ENCODE data around the gene SPRED2.

The SPRED2 gene

DNA sequence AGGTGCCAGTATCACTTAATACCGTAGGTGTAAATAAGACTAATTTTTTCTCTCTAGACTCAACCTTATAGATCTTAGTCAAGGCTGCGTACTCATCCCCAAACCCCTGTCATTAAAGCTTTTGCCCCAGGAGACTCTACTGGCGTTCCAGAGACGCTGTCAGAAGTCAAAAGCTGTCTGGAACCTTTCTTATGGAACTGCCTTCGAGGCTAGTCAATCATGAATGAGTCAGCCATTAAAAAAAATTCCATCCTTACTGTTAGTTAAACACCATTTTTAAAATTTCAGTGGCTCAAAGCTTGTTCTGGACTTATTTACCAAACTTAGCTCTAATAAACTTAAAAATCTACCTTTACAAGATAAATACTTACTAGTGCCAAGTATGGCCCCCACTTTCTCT, 52.1 kb downstream of the SPRED2 start:
- POLR2A ChIA-PET: no interaction called here
- CTCF ChIA-PET: no interaction called here
- TF ChIP-seq LEF1 (IDR thresholded peaks at IDR 0.05; ENCODE audit: borderline replicate concordance) (no peak), NFRKB (IDR thresholded peaks at IDR 0.05) (no peak), BHLHE40 (IDR thresholded peaks at IDR 0.05; ENCODE audit: borderline replicate concordance) (no peak), FOXM1 (IDR thresholded peaks at IDR 0.05; ENCODE audit: borderline replicate concordance) (no peak), TARDBP (IDR thresholded peaks at IDR 0.05) (no peak), ARNT (IDR thresholded peaks at IDR 0.05) (no peak)
- no peak for DNase-seq (ENCODE audit: extremely low spot score)

DNA sequence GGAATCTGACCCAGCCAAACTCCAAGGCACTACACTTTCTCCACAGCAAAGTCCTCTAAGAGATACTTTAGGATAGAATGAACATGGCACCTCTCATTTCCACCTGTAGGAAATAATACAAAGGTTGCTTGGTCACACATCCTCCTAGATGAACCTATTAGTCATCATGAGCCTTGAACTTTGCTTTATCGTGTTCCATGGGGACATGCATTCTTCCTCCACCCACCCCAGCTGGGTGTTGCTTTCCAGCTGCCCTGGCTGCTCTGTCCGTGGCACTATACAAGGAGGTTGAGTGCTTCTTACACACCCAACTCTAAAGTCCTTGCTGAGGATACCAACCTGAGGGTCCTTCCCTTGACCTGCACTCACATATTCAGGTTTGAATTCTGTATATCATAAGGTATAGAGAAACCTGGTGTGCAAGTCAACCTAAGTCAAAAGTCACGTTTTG, 52.7 kb downstream of the SPRED2 start:
- no peak for DNase-seq (ENCODE audit: extremely low spot score)
- POLR2A ChIA-PET: no interaction called here
- CTCF ChIA-PET: no interaction called here
- TF ChIP-seq NFRKB (IDR thresholded peaks at IDR 0.05) (no peak), SP1 (IDR thresholded peaks at IDR 0.05) (no peak), CTBP1 (IDR thresholded peaks at IDR 0.05; ENCODE audit: borderline replicate concordance) (no peak), ARNT (IDR thresholded peaks at IDR 0.05) (no peak), ELF4 (IDR thresholded peaks at IDR 0.05) (no peak), FOXA1 (IDR thresholded peaks at IDR 0.05) (no peak), L3MBTL2 (conservative IDR thresholded peaks at IDR 0.05) (no peak), FOXM1 (IDR thresholded peaks at IDR 0.05; ENCODE audit: borderline replicate concordance) (no peak), FOXK2 (IDR thresholded peaks at IDR 0.05) (no peak), BHLHE40 (IDR thresholded peaks at IDR 0.05; ENCODE audit: borderline replicate concordance) (no peak), TARDBP (IDR thresholded peaks at IDR 0.05) (no peak), HDGF (IDR thresholded peaks at IDR 0.05; ENCODE audit: borderline replicate concordance) (no peak), SUZ12 (IDR thresholded peaks at IDR 0.05) (no peak), ZNF384 (IDR thresholded peaks at IDR 0.05) (no peak), LEF1 (IDR thresholded peaks at IDR 0.05; ENCODE audit: borderline replicate concordance) (no peak)
- TF ChIP-seq, protein P1, sequence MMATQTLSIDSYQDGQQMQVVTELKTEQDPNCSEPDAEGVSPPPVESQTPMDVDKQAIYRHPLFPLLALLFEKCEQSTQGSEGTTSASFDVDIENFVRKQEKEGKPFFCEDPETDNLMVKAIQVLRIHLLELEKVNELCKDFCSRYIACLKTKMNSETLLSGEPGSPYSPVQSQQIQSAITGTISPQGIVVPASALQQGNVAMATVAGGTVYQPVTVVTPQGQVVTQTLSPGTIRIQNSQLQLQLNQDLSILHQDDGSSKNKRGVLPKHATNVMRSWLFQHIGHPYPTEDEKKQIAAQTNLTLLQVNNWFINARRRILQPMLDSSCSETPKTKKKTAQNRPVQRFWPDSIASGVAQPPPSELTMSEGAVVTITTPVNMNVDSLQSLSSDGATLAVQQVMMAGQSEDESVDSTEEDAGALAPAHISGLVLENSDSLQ (IDR thresholded peaks at IDR 0.05): no peak

DNA sequence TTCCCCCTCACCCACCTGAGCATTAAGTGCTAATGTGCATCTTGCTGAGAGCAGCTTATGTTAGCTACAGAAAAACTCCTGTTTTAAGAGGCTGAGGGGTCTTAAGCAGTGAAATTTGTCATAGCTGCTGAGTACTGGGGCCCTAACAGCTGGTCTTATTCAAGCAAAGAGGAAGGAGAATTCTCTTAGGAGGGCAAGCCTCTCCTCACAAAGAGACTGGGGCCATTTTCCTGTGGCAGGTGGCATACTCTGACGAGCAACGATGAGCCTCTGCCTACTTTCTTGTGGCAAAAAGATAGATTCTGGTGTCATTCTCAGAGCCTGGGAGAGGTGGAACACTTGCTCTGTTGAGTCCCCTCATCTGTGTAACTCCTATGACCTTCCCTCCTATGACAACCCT, 53.2 kb downstream of the SPRED2 start:
- ChIA-PET CTCF (interaction anchor here (0.6 kb wide), 1 partner anchor 114 kb away, joined by 3 read pairs; no protein-coding TSS in a partner anchor), POLR2A (no interaction called here)
- DNase-seq (ENCODE audit: extremely low spot score): no peak
- TF ChIP-seq FOXA1 (IDR thresholded peaks at IDR 0.05): no peak
- TF ChIP-seq L3MBTL2 (conservative IDR thresholded peaks at IDR 0.05): no peak
- no peak for TF ChIP-seq TARDBP (IDR thresholded peaks at IDR 0.05)
- TF ChIP-seq, protein P1 (IDR thresholded peaks at IDR 0.05): no peak
- TF ChIP-seq ARNT (IDR thresholded peaks at IDR 0.05): no peak
- no peak for TF ChIP-seq SP1 (IDR thresholded peaks at IDR 0.05)
- no peak for TF ChIP-seq CTBP1 (IDR thresholded peaks at IDR 0.05; ENCODE audit: borderline replicate concordance)
- TF ChIP-seq BHLHE40 (IDR thresholded peaks at IDR 0.05; ENCODE audit: borderline replicate concordance): no peak
- TF ChIP-seq NFRKB (IDR thresholded peaks at IDR 0.05): no peak
- no peak for TF ChIP-seq HDGF (IDR thresholded peaks at IDR 0.05; ENCODE audit: borderline replicate concordance)
- TF ChIP-seq LEF1 (IDR thresholded peaks at IDR 0.05; ENCODE audit: borderline replicate concordance): no peak
- no peak for TF ChIP-seq FOXM1 (IDR thresholded peaks at IDR 0.05; ENCODE audit: borderline replicate concordance)
- TF ChIP-seq ZNF384 (IDR thresholded peaks at IDR 0.05): no peak

DNA sequence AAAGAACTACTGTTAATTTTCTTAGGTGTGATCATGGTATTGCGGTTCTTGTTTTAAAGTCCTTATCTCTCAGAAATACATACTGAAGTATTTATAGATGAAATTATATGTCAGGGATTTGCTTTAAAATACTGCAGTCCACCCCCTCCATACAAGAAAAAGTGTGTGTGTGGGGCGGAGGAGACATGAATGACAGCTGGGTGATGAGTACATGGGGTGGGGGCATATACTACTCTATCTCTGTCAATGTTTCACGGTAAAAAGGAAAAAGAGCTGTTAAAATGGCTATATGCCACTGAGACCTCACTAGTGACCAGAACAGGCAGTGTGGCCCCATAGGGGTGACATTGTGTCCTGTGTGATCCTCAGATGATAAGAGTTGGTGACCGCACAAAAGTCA, 54.1 kb downstream of the SPRED2 start:
- ChIA-PET CTCF (no interaction called here), POLR2A (no interaction called here)
- no peak for DNase-seq (ENCODE audit: extremely low spot score)
- TF ChIP-seq, protein P1 (IDR thresholded peaks at IDR 0.05): no peak
- TF ChIP-seq SUZ12 (IDR thresholded peaks at IDR 0.05): no peak
- TF ChIP-seq ZNF384 (IDR thresholded peaks at IDR 0.05): no peak
- TF ChIP-seq BHLHE40 (IDR thresholded peaks at IDR 0.05; ENCODE audit: borderline replicate concordance): no peak
- no peak for TF ChIP-seq FOXK2 (IDR thresholded peaks at IDR 0.05)
- TF ChIP-seq NFRKB (IDR thresholded peaks at IDR 0.05): no peak
- TF ChIP-seq HDGF (IDR thresholded peaks at IDR 0.05; ENCODE audit: borderline replicate concordance): no peak

DNA sequence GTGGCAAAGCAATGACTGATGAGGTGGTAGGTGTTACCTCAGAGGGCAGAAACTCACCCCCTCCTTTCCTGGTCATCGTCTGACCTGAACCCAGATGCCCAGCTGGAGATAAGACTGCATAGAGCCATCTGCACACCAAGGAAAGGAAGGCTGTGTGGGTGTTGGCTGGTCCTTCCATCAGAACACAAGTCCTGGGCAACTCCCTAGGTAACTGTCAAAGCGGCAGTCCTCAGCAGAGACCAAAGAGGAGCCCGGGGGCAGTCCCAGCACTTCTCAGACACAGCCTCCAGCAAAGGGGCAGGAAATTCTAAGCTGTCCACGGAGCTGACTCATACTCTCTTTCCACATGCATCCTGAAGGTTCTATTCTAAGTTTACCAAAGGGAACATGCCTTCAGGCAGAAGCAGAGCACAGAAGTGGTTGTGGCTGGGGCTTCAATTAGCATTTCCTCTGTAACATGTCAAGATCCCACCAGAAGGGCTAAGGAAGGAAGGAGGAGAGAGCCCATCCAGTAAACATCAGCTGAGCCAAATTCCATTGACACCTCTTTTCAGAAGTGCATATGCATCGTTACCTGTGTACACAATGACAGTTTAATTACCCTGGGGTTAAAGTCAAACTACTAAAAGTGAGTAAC, 54.7 kb downstream of the SPRED2 start:
- DNase-seq (ENCODE audit: extremely low spot score): no peak
- ChIA-PET POLR2A (no interaction called here), CTCF (no interaction called here)
- TF ChIP-seq HDGF (IDR thresholded peaks at IDR 0.05; ENCODE audit: borderline replicate concordance) (no peak), BHLHE40 (IDR thresholded peaks at IDR 0.05; ENCODE audit: borderline replicate concordance) (no peak), ARNT (IDR thresholded peaks at IDR 0.05) (no peak), ELF4 (IDR thresholded peaks at IDR 0.05) (no peak), NFRKB (IDR thresholded peaks at IDR 0.05) (no peak), SUZ12 (IDR thresholded peaks at IDR 0.05) (no peak), FOXM1 (IDR thresholded peaks at IDR 0.05; ENCODE audit: borderline replicate concordance) (no peak), FOXK2 (IDR thresholded peaks at IDR 0.05) (no peak), ZNF384 (IDR thresholded peaks at IDR 0.05) (no peak)

DNA sequence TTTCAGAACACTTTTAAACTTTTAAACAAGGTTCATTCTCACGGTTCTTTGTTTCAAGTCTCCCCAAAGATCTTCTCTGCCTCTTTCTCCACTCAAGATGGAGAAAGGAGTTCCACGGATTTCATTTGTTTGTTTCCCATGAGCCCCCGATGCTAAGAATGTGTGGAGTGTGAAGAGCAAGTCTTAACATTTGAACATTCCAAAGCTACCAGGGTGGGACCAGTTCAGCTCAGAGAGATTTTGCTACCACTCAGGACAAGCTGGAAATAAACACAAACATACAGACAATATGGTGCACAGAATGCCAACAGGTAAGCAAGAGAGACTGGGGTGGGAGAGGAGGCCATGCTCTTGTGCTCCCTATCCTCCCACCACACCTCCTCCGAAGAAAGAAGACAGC, 56.7 kb downstream of the SPRED2 start:
- no peak for DNase-seq (ENCODE audit: extremely low spot score)
- ChIA-PET CTCF (no interaction called here), POLR2A (interaction anchor here (1.5 kb wide), 1 partner anchor 61 kb away, joined by 4 read pairs; no protein-coding TSS in a partner anchor)
- TF ChIP-seq, protein P1 (IDR thresholded peaks at IDR 0.05): no peak
- TF ChIP-seq TARDBP (IDR thresholded peaks at IDR 0.05): no peak
- TF ChIP-seq ARNT (IDR thresholded peaks at IDR 0.05): no peak
- no peak for TF ChIP-seq NFRKB (IDR thresholded peaks at IDR 0.05)
- no peak for TF ChIP-seq HDGF (IDR thresholded peaks at IDR 0.05; ENCODE audit: borderline replicate concordance)
- no peak for TF ChIP-seq BHLHE40 (IDR thresholded peaks at IDR 0.05; ENCODE audit: borderline replicate concordance)
- no peak for TF ChIP-seq FOXM1 (IDR thresholded peaks at IDR 0.05; ENCODE audit: borderline replicate concordance)
- TF ChIP-seq SP1 (IDR thresholded peaks at IDR 0.05): no peak
- TF ChIP-seq FOXK2 (IDR thresholded peaks at IDR 0.05): no peak
- no peak for TF ChIP-seq ELF4 (IDR thresholded peaks at IDR 0.05)
- TF ChIP-seq ZNF384 (IDR thresholded peaks at IDR 0.05): no peak
- TF ChIP-seq CTBP1 (IDR thresholded peaks at IDR 0.05; ENCODE audit: borderline replicate concordance): no peak
- no peak for TF ChIP-seq L3MBTL2 (conservative IDR thresholded peaks at IDR 0.05)
- TF ChIP-seq LEF1 (IDR thresholded peaks at IDR 0.05; ENCODE audit: borderline replicate concordance): no peak
- TF ChIP-seq FOXA1 (IDR thresholded peaks at IDR 0.05): no peak
- TF ChIP-seq SUZ12 (IDR thresholded peaks at IDR 0.05): no peak
